ENCODE results near the gene SYNCRIP. TPM values are rescaled to one million over a fixed set of nuclear protein-coding genes. Genes with fewer than 3 reads are reported as not detected.

Gene SYNCRIP
- total RNA-seq, 1 donor from 2014 or later = 93.7 TPM

GRCh38 chr6:85669735-85670194 is 27.1 kb upstream of the SYNCRIP start:
- DNase-seq (ENCODE audit: extremely low spot score, unreplicated experiment) = no peak
- no peak for TF ChIP-seq CTCF (IDR thresholded peaks at IDR 0.05)
- H3K9me3 Mint-ChIP-seq (ENCODE audit: unreplicated experiment) = no peaks in the 10 kb centered on the region
- H3K36me3 Mint-ChIP-seq (ENCODE audit: unreplicated experiment) = peaks cover 22% of the 10 kb centered on the region
- H3K4me3 Mint-ChIP-seq (ENCODE audit: unreplicated experiment) = no peak overlapping the region
- H3K27ac Mint-ChIP-seq (ENCODE audit: unreplicated experiment) = peak overlapping the region; percentile 21
- H3K4me1 Mint-ChIP-seq (ENCODE audit: unreplicated experiment) = peaks cover 38% of the 10 kb centered on the region
- H3K27me3 Mint-ChIP-seq (ENCODE audit: unreplicated experiment) = no peaks in the 10 kb centered on the region

DNA sequence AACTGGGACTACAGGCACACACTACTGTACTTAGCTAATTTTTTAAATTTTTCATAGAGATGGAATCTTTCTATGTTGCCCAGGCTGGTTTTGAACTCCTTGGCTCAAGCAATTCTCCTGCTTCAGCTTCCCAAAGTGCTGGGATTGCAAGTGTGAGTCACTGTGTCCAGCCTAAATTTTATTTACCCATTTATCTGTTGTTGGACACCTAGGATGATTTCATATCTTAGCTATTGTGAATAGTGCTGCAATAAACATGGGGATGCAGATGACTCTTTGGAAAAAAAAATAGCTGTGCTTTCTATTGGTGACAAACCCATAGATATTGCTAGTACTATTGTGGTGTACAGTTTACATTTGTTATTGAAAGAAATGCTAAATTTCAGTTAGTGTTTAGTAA is 19.6 kb upstream of the SYNCRIP start:
- H3K27ac Mint-ChIP-seq (ENCODE audit: unreplicated experiment) = no peak overlapping the region
- no peak overlapping the region for H3K4me3 Mint-ChIP-seq (ENCODE audit: unreplicated experiment)
- peaks cover 15% of the 10 kb centered on the region for H3K36me3 Mint-ChIP-seq (ENCODE audit: unreplicated experiment)
- TF ChIP-seq CTCF (IDR thresholded peaks at IDR 0.05) = no peak
- H3K27me3 Mint-ChIP-seq (ENCODE audit: unreplicated experiment) = no peaks in the 10 kb centered on the region
- no peaks in the 10 kb centered on the region for H3K9me3 Mint-ChIP-seq (ENCODE audit: unreplicated experiment)
- H3K4me1 Mint-ChIP-seq (ENCODE audit: unreplicated experiment) = peaks cover 11% of the 10 kb centered on the region
- no peak for DNase-seq (ENCODE audit: extremely low spot score, unreplicated experiment)

DNA sequence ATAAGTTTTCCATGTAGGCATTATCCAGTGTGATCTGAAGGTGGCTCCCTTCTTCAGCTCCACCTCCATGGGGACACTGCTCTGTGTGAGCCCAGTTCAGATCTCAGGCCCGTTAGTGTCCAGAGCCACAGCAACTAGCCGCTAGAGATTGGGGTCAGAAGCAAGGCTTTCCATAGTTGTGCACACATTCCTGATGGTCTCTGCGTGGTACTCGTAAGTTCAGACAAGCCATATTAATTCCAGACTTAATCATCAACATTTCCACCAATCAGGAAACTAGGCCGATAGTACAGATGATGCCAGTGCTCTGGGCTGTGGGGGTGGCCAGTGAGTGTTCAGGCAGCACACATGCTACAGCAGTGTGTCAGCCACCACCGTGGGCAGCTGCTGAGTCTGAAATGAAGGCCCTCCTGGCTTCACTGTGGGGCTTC is 17.5 kb upstream of the SYNCRIP start:
- peak; percentile 26 for TF ChIP-seq CTCF (IDR thresholded peaks at IDR 0.05)
- DNase-seq (ENCODE audit: extremely low spot score, unreplicated experiment) = no peak
- Mint-ChIP-seq H3K4me1 (ENCODE audit: unreplicated experiment) (peaks cover 11% of the 10 kb centered on the region), H3K27me3 (ENCODE audit: unreplicated experiment) (no peaks in the 10 kb centered on the region), H3K9me3 (ENCODE audit: unreplicated experiment) (no peaks in the 10 kb centered on the region), H3K36me3 (ENCODE audit: unreplicated experiment) (peaks cover 9% of the 10 kb centered on the region), H3K4me3 (ENCODE audit: unreplicated experiment) (no peak overlapping the region), H3K27ac (ENCODE audit: unreplicated experiment) (peak overlapping the region; percentile 42)

DNA sequence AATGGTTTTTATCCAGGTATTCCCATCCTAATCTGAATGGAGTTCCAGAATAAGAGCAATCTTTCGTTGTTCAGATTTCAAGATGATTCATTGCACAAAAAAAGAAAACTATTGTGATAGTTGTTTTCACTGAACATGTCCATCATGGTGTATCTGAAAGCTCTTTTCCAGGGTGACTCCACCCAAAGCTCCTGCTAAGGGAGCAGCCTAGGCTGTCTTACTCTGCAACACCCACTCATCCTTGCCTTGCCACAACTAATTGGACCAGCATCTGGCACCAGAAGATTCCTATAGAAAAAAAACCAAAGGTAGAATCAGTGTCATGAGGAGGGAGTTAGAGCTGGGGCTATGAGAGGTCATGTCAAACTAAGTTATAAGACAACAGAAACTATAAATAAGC is 7.9 kb upstream of the SYNCRIP start:
- H3K36me3 Mint-ChIP-seq (ENCODE audit: unreplicated experiment) = no peaks in the 10 kb centered on the region
- H3K27me3 Mint-ChIP-seq (ENCODE audit: unreplicated experiment) = no peaks in the 10 kb centered on the region
- H3K27ac Mint-ChIP-seq (ENCODE audit: unreplicated experiment) = no peak overlapping the region
- H3K9me3 Mint-ChIP-seq (ENCODE audit: unreplicated experiment) = peaks cover 8% of the 10 kb centered on the region
- H3K4me1 Mint-ChIP-seq (ENCODE audit: unreplicated experiment) = peaks cover under 1% of the 10 kb centered on the region
- TF ChIP-seq CTCF (IDR thresholded peaks at IDR 0.05) = no peak
- no peak for DNase-seq (ENCODE audit: extremely low spot score, unreplicated experiment)
- H3K4me3 Mint-ChIP-seq (ENCODE audit: unreplicated experiment) = no peak overlapping the region

GRCh38 chr6:85644279-85644762 is 1.6 kb upstream of the SYNCRIP start:
- no peak for TF ChIP-seq CTCF (IDR thresholded peaks at IDR 0.05)
- H3K27ac Mint-ChIP-seq (ENCODE audit: unreplicated experiment) = peak overlapping the region; percentile 98
- peak overlapping the region; percentile 85 for H3K4me3 Mint-ChIP-seq (ENCODE audit: unreplicated experiment)
- DNase-seq (ENCODE audit: extremely low spot score, unreplicated experiment) = no peak
- H3K36me3 Mint-ChIP-seq (ENCODE audit: unreplicated experiment) = peaks cover 15% of the 10 kb centered on the region
- H3K4me1 Mint-ChIP-seq (ENCODE audit: unreplicated experiment) = peaks cover 34% of the 10 kb centered on the region
- no peaks in the 10 kb centered on the region for H3K27me3 Mint-ChIP-seq (ENCODE audit: unreplicated experiment)
- H3K9me3 Mint-ChIP-seq (ENCODE audit: unreplicated experiment) = peaks cover 8% of the 10 kb centered on the region

Measured in osteocyte (in vitro differentiated cells).